Ureter (tissue), 1 donor: ENCODE results near the gene NRDE2. TPM values are rescaled to one million over a fixed set of nuclear protein-coding genes. Genes with fewer than 3 reads are reported as not detected.

ENCODE experiments used
- total RNA-seq: library from RNA; stranded (reverse); gene quantifications from one replicate; pipeline ENCODE4 v1.2.4, GENCODE V29; 2023
- donor health status: DM: yes; HTN: yes; CAD: no.

NRDE2 gene
- total RNA-seq, 1 donor from 2014 or later, result 38.0 TPM

Other genes with a start within 250 kb of the NRDE2 start
- gene PSMC1, start 75.4 kb downstream of the NRDE2 start, total RNA-seq, result 97.1 TPM
- gene CALM1, start 65.1 kb upstream of the NRDE2 start, total RNA-seq, result 335 TPM